ENCODE measurements around the gene ZBTB22.

ZBTB22 gene

GRCh38 chr6:33305052-33305451 lies 12.5 kb downstream of the ZBTB22 start:
- no peak overlapping the region for H3K4me3 ChIP-seq (ENCODE audit: low read depth, low read length)
- TF ChIP-seq CTCF (conservative IDR thresholded peaks at IDR 0.05; ENCODE audit: low read depth, low read length): no peak
- DNase-seq (ENCODE audit: low read depth): no peak

- no peak for DNase-seq (ENCODE audit: low read depth)
- no peak for TF ChIP-seq CTCF (conservative IDR thresholded peaks at IDR 0.05; ENCODE audit: low read depth, low read length)
- H3K4me3 ChIP-seq (ENCODE audit: low read depth, low read length): no peak overlapping the region
Observed at GRCh38 chr6:33304216-33304615, 13.3 kb downstream of the ZBTB22 start.

GRCh38 chr6:33301877-33302276 lies 15.7 kb downstream of the ZBTB22 start:
- DNase-seq (ENCODE audit: low read depth): no peak
- no peak for TF ChIP-seq CTCF (conservative IDR thresholded peaks at IDR 0.05; ENCODE audit: low read depth, low read length)

GRCh38 chr6:33299237-33299944 lies 18.2 kb downstream of the ZBTB22 start:
- peak; percentile 82 for TF ChIP-seq CTCF (conservative IDR thresholded peaks at IDR 0.05; ENCODE audit: low read depth, low read length)
- peak overlapping the region; percentile 92 for H3K4me3 ChIP-seq (ENCODE audit: low read depth, low read length)

More at GRCh38 chr6:33301877-33302276, 15.7 kb downstream of the ZBTB22 start:
- no peak overlapping the region for H3K4me3 ChIP-seq (ENCODE audit: low read depth, low read length)

GRCh38 chr6:33298773-33299236 lies 18.7 kb downstream of the ZBTB22 start, which contains the start of gene RGL2:
RGL2 (minus strand) TSS chr6:33298942; CDS start chr6:33298610, 332 bp downstream.
- no peak for TF ChIP-seq CTCF (conservative IDR thresholded peaks at IDR 0.05; ENCODE audit: low read depth, low read length)
- H3K4me3 ChIP-seq (ENCODE audit: low read depth, low read length): peak within 1 kb of the TSS; percentile 92
- peak; percentile 55 for DNase-seq (ENCODE audit: low read depth)

More at GRCh38 chr6:33299237-33299944, 18.2 kb downstream of the ZBTB22 start:
- peak; percentile 95 for DNase-seq (ENCODE audit: low read depth)

- peak; percentile 81 for DNase-seq (ENCODE audit: low read depth)
- H3K4me3 ChIP-seq (ENCODE audit: low read depth, low read length): peak overlapping the region; percentile 92
- TF ChIP-seq CTCF (conservative IDR thresholded peaks at IDR 0.05; ENCODE audit: low read depth, low read length): peak; percentile 19
Observed at GRCh38 chr6:33297956-33298772, 19.4 kb downstream of the ZBTB22 start.

All from choroid plexus epithelial cell (primary cell).